Measurements from ENCODE around the gene LAD1. TPM values are rescaled to one million over a fixed set of nuclear protein-coding genes. Genes with fewer than 3 reads are reported as not detected.

Gene LAD1, protein sequence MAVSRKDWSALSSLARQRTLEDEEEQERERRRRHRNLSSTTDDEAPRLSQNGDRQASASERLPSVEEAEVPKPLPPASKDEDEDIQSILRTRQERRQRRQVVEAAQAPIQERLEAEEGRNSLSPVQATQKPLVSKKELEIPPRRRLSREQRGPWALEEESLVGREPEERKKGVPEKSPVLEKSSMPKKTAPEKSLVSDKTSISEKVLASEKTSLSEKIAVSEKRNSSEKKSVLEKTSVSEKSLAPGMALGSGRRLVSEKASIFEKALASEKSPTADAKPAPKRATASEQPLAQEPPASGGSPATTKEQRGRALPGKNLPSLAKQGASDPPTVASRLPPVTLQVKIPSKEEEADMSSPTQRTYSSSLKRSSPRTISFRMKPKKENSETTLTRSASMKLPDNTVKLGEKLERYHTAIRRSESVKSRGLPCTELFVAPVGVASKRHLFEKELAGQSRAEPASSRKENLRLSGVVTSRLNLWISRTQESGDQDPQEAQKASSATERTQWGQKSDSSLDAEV
- 0.23 TPM for total RNA-seq

DNA sequence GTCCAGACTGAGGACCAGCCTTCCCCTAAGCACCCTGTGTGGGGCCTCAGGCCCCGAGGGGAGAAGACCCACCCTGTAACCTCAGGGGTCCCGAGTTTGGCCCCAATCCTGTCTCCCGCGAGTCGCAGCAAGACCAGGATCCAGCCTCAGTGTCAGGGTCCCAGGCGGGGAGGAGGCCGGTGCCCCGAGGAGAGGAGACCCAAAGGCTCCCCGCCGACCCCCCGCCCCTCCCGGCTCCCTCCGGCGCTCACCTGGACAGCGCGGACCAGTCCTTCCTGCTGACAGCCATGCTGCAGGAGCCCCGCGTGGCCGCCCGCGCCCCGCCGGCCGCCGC, at the start of gene LAD1:
TSS of gene LAD1 (minus strand) at position 307 of the 334 bp plus-strand sequence. CDS start at position 289, 18 bp downstream.

GRCh38 chr1:201377611-201378092, 21.5 kb downstream of the LAD1 start, which contains the start of gene TNNT2:
Gene TNNT2 (minus strand): TSS chr1:201377680. CDS start chr1:201373254, 4,426 bp downstream.

Other genes with a start within 250 kb of the LAD1 start
- gene TMEM9, start 244.8 kb downstream of the LAD1 start, total RNA-seq: 66.9 TPM
- gene IGFN1, start 208.5 kb downstream of the LAD1 start, total RNA-seq: under 0.01 TPM
- gene PKP1, start 115.8 kb downstream of the LAD1 start, total RNA-seq: 0.92 TPM
- gene TNNT2, start 21.6 kb downstream of the LAD1 start, total RNA-seq: not detected
- 0.69 TPM for gene TNNI1, start 22.4 kb upstream of the LAD1 start, total RNA-seq
- 12.9 TPM for gene PHLDA3, start 69.9 kb upstream of the LAD1 start, total RNA-seq
- gene CSRP1, start 107.8 kb upstream of the LAD1 start, total RNA-seq: 32.1 TPM
- 71.0 TPM for gene NAV1, start 139.8 kb upstream of the LAD1 start, total RNA-seq

Measured in diencephalon (tissue), 1 donor.